DOHH2 (cell line): ENCODE measurements around the gene KDM2A.

Experiments
- EZH2phosphoT487 ChIP-seq: fragments of 200-600 bp; sonication (generic); IDR thresholded peaks from 2 replicates; pipeline ENCODE4 v1.6.1; 2017; ENCODE audit warnings: borderline replicate concordance, mild to moderate bottlenecking, antibody characterized with exemption, low read length, moderate library complexity, mixed read lengths
- TF ChIP-seq, protein P1 (sequence below): fragments of 200-600 bp; sonication (generic); IDR thresholded peaks from one replicate; pipeline ENCODE4 v1.5.1; 2014; ENCODE audit warnings: antibody characterized with exemption, mild to moderate bottlenecking, low read depth, low read length; ENCODE audit not compliant: poor library complexity, severe bottlenecking

GRCh38 chr11:67211656-67212436 is 92.8 kb downstream of the KDM2A start:
- TF ChIP-seq, protein P1, sequence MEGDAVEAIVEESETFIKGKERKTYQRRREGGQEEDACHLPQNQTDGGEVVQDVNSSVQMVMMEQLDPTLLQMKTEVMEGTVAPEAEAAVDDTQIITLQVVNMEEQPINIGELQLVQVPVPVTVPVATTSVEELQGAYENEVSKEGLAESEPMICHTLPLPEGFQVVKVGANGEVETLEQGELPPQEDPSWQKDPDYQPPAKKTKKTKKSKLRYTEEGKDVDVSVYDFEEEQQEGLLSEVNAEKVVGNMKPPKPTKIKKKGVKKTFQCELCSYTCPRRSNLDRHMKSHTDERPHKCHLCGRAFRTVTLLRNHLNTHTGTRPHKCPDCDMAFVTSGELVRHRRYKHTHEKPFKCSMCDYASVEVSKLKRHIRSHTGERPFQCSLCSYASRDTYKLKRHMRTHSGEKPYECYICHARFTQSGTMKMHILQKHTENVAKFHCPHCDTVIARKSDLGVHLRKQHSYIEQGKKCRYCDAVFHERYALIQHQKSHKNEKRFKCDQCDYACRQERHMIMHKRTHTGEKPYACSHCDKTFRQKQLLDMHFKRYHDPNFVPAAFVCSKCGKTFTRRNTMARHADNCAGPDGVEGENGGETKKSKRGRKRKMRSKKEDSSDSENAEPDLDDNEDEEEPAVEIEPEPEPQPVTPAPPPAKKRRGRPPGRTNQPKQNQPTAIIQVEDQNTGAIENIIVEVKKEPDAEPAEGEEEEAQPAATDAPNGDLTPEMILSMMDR, result no peak
- TF ChIP-seq EZH2phosphoT487, result no peak
